ENCODE measurements around the gene STX2.
"Not testable (repeated sequence)": the region's sequence is repeated elsewhere in the genome, so short reads cannot be mapped to it uniquely, and the experiment has no call there.

The STX2 gene

DNA sequence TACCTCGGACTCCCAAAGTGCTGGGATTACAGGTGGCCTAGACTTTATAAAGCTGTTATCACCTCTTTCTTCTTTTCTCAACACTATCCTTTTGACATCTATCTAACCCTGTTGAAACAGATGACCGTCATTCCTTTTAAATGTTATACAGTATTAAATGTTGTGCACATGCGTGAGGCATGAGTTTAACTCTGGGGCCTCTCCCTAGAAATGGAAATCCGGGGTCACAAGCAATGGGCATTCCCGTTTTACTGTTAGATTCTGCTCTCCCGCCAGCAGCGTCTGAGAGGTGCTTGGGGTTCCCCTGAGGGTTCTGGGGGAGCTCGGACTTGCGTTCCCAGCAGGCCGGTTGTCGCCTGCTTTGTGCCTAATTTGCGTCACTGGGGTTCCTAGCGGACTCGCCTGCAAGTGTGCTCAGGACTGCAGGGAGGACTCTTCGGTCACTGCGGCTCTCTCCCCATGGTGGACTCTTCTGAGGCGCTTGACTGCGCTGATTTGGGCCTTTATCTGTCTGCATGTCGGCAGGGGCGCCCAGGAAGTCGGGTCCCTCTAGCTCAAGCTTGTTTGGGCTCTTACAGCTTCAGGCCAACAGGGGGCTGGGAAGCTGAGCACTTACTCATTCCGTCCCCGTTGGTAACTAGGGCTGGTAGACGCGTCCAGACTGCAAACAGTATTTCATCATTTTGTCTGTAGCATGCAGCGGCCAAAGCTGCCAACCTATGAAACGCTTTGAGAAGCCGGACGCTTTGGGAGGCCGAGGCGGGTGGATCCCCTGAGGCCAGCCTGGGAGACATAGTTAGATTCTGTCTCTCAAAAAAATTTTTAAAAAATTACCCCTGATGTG is 31.6 kb upstream of the STX2 start:
- peak; percentile 70 for DNase-seq
- ATAC-seq, result peak; percentile 70

DNA sequence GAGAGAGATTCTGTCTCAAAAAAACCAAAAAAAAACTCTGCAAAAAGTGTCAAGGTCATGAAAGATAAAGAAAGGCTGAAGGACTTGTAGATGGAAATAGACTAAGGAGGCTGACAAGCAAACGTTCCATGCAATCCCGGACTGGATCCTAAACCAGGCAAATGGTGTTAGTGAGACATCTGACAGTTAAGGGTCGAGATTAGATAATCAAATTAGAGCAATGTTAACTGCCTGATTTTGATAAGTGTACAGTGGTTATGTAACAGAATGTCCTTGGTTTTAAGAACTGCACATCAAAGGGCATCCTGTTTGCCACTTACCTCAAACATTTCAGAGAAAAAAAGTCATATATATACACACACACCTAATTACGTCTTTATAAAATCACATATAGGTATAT is 29.4 kb upstream of the STX2 start:
- ATAC-seq, result no peak
- no peak for DNase-seq

DNA sequence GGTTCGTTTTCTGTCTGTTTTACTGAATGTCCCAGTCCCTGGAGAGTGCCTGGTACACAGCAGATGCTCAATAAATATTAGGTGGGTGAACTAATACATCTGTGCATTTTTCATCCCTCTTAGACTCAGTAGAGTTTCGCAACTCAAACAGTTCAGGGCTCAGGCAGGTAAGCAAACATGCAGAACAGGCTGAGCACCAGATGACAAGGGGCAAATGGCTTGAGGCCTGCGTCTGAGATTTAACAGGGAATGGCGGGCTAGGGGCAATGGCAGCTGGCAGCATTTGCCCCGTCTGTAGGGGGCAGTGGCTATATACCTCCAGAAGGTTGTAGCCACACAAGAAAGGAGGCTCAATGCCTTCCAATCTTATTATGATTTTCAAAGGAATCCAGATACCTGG is 24.2 kb upstream of the STX2 start:
- DNase-seq (no peak), ATAC-seq (no peak)

DNA sequence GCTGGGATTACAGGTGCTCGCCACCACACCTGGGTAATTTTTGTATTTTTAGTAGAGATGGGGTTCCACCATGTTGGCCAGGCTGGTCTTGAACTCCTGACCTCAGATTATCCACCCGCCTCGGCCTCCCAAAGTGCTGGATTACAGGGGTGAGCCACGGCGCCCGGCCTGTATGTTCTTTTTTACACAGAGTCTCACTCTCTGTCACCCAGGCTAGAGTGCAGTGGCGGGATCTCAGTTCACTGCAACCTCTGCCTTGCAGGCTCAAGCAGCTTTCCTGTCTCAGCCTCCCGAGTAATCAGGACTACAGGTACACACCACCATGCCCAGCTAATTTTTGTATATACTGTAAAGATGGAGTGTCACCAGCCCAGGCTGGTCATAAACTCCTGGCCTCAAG is 23.7 kb upstream of the STX2 start:
- ATAC-seq, DNase-seq: not testable (repeated sequence)

DNA sequence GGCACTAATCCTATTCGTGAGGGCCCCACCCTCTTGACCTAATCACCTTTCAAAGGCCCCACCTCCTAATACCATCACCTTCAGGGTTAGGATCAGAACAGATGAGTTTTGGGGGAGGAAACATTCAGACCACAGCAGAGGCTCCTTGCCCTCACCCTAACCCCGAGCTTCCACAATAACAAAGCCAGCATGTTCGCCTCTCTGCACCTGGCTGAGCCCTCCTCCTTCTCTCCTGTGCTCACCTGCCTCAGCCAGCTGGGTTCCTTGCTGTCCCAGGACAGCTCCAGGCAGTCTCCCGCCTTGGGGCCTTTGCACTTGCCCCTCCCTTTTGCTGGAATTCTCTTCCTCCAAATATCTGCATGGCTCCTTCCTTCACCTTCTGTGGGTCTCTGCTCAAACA is 23.1 kb upstream of the STX2 start:
- DNase-seq, result no peak
- ATAC-seq, result no peak

GRCh38 chr12:130860311-130860710 is 21.3 kb upstream of the STX2 start:
- DNase-seq (no peak), ATAC-seq (no peak)

DNA sequence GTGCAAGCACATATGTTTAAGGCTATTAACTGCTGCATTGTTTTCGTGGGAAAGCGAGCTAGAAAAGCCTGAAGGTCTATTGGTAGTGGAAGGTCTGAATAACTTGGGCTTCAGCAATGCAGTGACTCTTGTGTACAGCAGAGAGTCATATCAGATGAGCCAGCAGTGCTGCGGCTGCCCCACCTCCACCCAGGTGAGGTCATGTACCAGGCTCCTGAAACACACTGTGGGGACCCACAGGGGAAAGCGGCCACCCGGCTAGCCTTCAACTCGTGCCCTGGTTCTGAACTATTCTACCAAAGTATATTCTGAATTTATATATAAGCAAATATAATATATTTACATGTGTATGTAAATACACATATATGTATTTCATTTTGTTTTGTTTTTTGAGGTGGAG is 20.1 kb upstream of the STX2 start:
- ATAC-seq (peak; percentile 23), DNase-seq (no peak)

GRCh38 chr12:130858084-130858483 is 19.0 kb upstream of the STX2 start:
- ATAC-seq (no peak), DNase-seq (no peak)

DNA sequence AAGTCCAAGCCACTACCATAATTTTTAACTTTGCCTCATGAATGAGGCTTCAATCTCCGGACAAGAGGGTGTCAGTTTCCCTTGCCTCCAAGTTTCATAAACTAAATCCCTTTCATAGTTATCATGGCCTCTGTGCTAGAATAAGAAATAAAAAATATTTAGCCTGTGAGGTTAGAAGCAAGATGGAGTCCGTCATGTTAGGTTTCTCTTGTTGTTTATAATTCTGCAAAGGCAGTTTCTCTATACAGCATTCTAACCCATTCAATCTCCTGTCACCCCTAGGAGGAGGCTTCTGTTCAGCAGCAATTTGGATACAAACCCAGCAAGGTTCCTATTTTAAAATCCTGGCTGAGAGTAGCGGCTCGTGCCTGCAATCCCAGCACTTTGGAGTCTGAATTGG is 17.0 kb upstream of the STX2 start:
- DNase-seq, result no peak
- no peak for ATAC-seq

DNA sequence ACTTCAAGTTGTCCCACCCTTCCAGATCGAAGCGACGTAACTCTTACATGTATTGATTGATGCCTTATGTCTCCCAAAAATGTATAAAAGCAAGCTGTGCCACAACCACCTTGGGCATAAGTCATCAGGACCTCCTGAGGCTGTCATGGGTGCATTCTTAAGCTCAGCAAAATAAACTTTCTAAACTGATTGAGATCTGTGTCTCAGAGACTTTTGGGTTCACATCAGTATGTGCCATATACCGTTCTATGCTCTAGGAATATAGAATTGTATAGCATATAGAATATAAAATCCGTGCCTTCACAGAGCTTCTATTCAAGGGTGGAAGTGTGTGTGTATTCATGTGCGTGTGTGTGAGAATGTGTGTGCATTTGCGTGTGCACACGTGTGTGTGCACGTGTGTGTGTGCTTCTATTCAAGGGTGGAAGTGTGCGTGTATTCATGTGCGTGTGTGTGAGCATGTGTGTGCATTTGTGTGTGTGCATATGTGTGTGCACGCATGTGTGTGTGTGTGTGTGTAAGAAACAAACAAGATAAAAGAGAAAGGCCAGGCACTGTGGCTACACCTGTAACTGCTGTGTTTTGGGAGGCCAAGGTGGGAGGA is 11.5 kb upstream of the STX2 start:
- DNase-seq, result no peak
- no peak for ATAC-seq

GRCh38 chr12:130849561-130850417 is 10.7 kb upstream of the STX2 start:
- ATAC-seq, result no peak
- no peak for DNase-seq

DNA sequence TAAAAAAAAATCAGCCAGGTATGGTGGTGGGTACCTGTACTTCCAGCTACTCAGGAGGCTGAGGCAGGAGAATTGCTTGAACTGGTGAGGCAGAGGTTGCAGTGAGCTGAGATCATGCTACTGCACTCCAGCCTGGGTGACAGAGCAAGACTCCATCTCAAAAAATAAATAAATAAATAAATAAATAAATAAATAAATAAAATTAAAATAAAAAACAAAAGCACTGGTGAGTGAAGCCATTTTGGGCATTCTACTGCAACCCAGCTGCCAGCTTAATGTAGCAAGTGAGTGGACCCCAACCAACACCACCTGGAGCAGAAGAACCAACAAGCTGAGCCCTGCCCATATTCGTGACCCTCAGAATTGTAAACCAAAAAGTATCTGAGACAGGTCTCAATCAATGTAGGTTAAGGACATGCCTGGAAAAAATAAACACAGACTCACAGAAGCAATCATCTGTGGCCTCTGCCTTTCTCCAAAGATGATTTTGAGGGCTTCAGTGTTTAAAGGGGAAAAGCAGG is 9.8 kb upstream of the STX2 start:
- not testable (repeated sequence) for ATAC-seq, DNase-seq

DNA sequence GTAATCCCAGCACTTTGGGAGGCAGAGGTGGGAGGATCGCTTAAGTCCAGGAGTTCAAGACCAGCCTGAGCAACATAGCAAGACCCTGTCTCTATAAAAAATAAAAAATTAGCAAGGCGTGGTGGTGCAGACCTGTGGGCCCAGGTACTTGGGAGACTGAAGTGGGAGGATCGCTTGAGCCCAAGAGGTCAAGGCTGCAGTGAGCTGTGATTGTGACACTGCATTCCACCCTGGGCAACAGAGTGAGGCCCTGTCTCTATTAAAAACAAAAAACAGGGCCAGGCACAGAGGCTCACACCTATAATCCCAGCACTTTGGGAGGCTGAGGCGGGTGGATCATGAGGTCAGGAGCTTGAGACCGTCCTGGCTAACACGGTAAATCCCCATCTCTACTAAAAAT is 9.1 kb upstream of the STX2 start:
- ATAC-seq, result not testable (repeated sequence)

GRCh38 chr12:130847112-130847511 is 8.1 kb upstream of the STX2 start:
- ATAC-seq, result no peak
- no peak for DNase-seq

More for the DNA sequence above, 9.1 kb upstream of the STX2 start:
- DNase-seq, result not testable (repeated sequence)

DNA sequence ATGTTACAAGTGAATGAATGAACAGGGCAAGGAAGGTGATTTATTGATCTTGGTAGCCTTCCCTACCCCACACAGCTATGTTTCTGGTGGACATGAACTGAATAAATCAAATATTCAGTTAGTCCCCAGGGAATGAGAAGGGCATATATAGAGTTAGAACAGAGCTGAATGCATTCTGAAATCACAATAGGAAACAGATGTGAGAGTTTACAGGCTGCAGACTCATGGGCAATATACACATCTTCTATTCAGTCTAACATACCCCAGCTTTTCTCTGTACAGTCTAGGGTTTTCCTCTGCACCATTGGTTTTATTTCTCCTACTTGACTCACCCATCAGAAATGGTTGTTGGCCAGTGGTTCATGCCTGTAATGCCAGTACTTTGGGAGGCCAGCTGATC is 7.3 kb upstream of the STX2 start:
- no peak for ATAC-seq
- no peak for DNase-seq

DNA sequence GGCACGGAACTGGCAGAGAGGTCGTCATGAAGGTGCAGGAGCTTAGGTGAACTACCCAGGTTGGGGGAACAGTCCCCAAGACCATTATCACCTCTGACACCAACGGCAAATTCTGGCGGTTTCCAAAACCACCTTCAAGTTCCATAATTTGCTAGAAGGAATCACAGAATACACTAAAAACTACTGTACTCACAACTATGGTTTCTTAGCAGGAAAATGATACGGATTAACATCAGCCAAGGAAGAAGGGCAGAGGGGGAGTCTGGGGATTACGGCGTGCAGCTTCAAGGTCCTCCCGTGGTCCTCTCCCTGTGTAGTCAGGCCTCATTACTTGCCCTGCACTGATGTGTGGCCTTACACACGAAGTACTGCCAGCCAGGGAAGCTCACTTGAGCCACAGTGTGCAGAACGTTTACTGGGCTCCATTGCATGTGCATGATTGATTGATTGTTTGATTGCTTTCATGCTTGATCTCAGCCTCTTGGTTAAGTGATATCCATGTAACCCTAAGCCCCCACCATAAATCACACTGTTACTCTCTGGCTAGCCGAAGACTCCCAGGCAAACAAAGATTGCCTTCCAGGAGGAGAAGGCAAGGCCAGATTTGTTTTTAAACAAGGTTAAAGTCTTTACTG is 837 bp upstream of the STX2 start:
- ATAC-seq, result no peak
- no peak for DNase-seq

- DNase-seq (no peak), ATAC-seq (peak; percentile 41)
Measured at GRCh38 chr12:130838284-130838950, 633 bp downstream of the STX2 start.

DNA sequence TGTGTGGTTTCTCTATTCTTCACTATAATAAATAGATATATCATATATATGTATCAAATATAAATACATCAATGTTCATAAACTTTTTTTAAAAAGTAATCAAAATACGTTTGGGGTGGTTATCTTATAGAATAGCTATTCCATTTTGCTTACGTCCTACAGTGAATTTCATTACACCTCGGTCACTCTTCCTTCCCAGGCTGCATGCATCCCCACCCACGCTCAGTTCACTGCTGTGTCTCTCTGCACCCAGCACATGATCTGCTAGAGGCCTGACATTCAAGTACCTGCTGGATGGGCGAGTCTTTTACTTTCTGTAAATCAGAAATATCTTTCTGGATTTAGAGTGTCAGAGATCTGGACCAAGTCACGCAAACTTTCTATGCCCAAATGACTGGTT is 3.6 kb downstream of the STX2 start:
- ATAC-seq, result no peak

DNA sequence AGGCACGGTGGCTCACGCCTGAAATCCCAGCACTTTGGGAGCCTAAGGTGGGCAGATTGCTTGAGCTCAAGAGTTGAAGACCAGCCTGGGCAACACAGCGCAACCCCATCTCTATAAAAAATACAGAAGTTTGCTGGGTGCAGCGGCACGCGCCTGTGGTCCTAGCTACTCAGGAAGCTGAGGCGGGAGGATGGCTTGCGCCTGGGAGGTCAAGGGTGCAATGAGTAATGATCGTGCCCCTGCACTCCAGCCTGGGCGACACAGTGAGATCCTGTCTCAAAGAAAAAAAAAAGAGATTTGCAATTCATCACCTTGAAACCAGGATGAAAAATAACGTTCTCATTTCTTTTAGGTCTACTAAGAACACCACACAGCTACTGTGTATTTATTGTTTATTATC is 4.0 kb downstream of the STX2 start:
- no peak for ATAC-seq
- DNase-seq, result no peak

More for the DNA sequence above, 3.6 kb downstream of the STX2 start:
- no peak for DNase-seq

DNA sequence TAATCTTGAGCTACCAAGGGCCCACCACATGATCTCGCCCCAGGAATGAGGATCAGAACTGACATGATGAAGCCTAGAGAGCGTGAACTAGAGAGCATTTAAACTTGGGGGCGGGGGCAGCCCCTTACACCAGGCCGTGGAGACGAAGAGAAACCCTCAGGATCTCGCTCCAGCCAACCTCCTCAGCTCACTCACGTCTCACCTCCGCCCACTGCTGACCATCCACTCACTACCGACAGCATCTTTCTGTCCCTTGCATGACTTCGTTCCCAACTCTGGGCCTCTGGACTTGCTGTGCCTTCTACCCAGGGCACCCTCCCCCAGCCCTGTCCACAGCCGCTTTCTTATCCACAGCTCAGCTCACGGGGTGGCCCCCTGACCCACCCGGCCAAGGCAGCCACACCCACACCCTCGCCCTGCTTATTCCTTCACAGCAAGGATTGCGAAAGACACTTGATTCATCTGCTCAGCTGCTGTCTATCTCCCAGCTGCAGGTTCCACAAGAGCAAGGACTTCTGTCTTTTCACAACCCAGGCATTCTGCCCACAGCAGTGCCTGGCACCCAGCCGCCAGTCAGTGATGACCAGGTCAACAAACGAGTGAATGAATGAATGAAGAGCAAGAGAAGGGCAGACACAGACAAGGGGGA is 6.4 kb downstream of the STX2 start:
- DNase-seq (no peak), ATAC-seq (peak; percentile 41)

GRCh38 chr12:130831876-130832405 is 7.1 kb downstream of the STX2 start:
- ATAC-seq, result no peak
- no peak for DNase-seq

All from stimulated activated naive CD8-positive, alpha-beta T cell treated with anti-CD3 and anti-CD28 coated beads, Interleukin-15, Interleukin-2, amounts not matched to agents 100 U/mL and 50 U/mL, for 24 hours (primary cell).